ENCODE measurements around the gene MOCS1. TPM values are rescaled to one million over a fixed set of nuclear protein-coding genes. Genes with fewer than 3 reads are reported as not detected.
A peak's percentile ranks its signal among the peaks of the same experiment; 100 is the strongest.

The MOCS1 gene
- total and polyA plus RNA-seq, 4 donors = 6.7 to 36.2 (median 29.2) TPM

DNA sequence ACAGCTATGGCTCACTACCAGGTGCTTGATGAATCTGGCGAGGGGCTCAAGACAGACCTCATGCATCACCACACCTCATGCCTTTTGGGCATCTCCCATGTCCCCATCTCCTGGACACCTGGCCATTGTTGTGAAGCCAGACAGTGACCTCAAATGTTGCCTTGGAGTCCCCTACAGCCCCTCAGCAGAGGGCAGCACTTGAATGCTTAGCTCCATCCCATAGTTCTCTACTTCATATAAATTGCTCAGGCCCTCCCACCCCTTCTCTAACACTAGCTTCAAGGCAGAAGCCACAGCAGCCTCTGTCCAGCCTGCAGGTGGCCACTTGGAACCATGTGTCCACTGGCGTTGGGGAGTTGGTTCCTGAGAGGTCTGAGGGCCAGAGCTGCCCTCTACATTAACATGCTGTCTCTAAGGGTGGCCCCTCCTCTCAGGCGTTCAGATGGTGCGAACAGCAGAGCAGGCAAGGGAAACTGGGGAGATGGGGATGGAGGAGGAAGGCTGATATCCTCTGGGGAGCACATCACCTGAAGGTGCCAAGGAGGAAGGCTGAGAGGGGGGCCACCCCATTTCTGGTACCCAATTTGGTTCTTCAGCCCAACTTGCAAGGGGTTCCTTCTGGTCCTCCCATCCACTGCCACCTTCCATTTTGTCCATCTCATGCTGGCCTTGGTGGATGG is 31.3 kb downstream of the MOCS1 start:
- Histone ChIP-seq H3K27ac (ENCODE audit: low read depth in 1 of 2, low read length in 2 of 2) (no peak overlapping the region), H3K36me3 (ENCODE audit: control insufficient read depth in 4 of 4, insufficient read depth in 3 of 4, low read depth in 1 of 4, low read length in 3 of 4) (peaks cover 0 to 11% (median 6%) of the 10 kb centered on the region in 4 donors), H3K4me1 (ENCODE audit: control insufficient read depth in 4 of 4, insufficient read depth in 4 of 4, low read length in 3 of 4) (peaks cover 3 to 25% (median 12%) of the 10 kb centered on the region in 4 donors), H3K9me3 (ENCODE audit: control insufficient read depth in 4 of 4, low read length in 3 of 4) (no peaks in the 10 kb centered on the region), H3K9ac (ENCODE audit: low read depth in 1 of 2, low read length in 2 of 2) (no peak overlapping the region), H3K4me3 (ENCODE audit: low read depth in 1 of 3, low read length in 3 of 3) (no peak overlapping the region), H3K27me3 (ENCODE audit: control insufficient read depth in 4 of 4, insufficient read depth in 4 of 4, low read length in 3 of 4) (no peaks in the 10 kb centered on the region)
- TF ChIP-seq SP1 (IDR thresholded peaks at IDR 0.05) (no peak), RAD21 (IDR thresholded peaks at IDR 0.05) (peak; percentile 36 to 52)
- TF ChIP-seq, protein P1, sequence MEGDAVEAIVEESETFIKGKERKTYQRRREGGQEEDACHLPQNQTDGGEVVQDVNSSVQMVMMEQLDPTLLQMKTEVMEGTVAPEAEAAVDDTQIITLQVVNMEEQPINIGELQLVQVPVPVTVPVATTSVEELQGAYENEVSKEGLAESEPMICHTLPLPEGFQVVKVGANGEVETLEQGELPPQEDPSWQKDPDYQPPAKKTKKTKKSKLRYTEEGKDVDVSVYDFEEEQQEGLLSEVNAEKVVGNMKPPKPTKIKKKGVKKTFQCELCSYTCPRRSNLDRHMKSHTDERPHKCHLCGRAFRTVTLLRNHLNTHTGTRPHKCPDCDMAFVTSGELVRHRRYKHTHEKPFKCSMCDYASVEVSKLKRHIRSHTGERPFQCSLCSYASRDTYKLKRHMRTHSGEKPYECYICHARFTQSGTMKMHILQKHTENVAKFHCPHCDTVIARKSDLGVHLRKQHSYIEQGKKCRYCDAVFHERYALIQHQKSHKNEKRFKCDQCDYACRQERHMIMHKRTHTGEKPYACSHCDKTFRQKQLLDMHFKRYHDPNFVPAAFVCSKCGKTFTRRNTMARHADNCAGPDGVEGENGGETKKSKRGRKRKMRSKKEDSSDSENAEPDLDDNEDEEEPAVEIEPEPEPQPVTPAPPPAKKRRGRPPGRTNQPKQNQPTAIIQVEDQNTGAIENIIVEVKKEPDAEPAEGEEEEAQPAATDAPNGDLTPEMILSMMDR (IDR thresholded peaks at IDR 0.05; ENCODE audit: low read depth, low read length, missing input control) = peak; percentile 9
- 95% methylated on average over 4 of the region's 4 CpGs for WGBS
- DNase-seq (ENCODE audit: low spot score) = no peak

GRCh38 chr6:39902136-39902535 is 32.1 kb downstream of the MOCS1 start:
- H3K9ac ChIP-seq (ENCODE audit: low read depth in 1 of 2, low read length in 2 of 2) = no peak overlapping the region
- no peaks in the 10 kb centered on the region for H3K27me3 ChIP-seq (ENCODE audit: control insufficient read depth in 4 of 4, insufficient read depth in 4 of 4, low read length in 3 of 4)
- DNase-seq (ENCODE audit: low spot score) = no peak
- TF ChIP-seq HNF4A (conservative IDR thresholded peaks at IDR 0.05) (no peak), RAD21 (IDR thresholded peaks at IDR 0.05) (no peak), JUND (IDR thresholded peaks at IDR 0.05) (no peak), GABPA (IDR thresholded peaks at IDR 0.05 in 1 of 2, conservative IDR thresholded peaks at IDR 0.05 in 1 of 2) (no peak), TAF1 (conservative IDR thresholded peaks at IDR 0.05) (no peak), RXRA (IDR thresholded peaks at IDR 0.05) (no peak), FOXA2 (IDR thresholded peaks at IDR 0.05) (no peak), EGR1 (IDR thresholded peaks at IDR 0.05; ENCODE audit: low read depth in 2 of 2) (no peak), FOXA1 (IDR thresholded peaks at IDR 0.05) (no peak), NR2F2 (IDR thresholded peaks at IDR 0.05) (no peak), HNF4G (IDR thresholded peaks at IDR 0.05) (no peak)
- TF ChIP-seq, protein P2, sequence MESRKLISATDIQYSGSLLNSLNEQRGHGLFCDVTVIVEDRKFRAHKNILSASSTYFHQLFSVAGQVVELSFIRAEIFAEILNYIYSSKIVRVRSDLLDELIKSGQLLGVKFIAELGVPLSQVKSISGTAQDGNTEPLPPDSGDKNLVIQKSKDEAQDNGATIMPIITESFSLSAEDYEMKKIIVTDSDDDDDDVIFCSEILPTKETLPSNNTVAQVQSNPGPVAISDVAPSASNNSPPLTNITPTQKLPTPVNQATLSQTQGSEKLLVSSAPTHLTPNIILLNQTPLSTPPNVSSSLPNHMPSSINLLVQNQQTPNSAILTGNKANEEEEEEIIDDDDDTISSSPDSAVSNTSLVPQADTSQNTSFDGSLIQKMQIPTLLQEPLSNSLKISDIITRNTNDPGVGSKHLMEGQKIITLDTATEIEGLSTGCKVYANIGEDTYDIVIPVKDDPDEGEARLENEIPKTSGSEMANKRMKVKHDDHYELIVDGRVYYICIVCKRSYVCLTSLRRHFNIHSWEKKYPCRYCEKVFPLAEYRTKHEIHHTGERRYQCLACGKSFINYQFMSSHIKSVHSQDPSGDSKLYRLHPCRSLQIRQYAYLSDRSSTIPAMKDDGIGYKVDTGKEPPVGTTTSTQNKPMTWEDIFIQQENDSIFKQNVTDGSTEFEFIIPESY (IDR thresholded peaks at IDR 0.05) = no peak
- TF ChIP-seq, protein P3, sequence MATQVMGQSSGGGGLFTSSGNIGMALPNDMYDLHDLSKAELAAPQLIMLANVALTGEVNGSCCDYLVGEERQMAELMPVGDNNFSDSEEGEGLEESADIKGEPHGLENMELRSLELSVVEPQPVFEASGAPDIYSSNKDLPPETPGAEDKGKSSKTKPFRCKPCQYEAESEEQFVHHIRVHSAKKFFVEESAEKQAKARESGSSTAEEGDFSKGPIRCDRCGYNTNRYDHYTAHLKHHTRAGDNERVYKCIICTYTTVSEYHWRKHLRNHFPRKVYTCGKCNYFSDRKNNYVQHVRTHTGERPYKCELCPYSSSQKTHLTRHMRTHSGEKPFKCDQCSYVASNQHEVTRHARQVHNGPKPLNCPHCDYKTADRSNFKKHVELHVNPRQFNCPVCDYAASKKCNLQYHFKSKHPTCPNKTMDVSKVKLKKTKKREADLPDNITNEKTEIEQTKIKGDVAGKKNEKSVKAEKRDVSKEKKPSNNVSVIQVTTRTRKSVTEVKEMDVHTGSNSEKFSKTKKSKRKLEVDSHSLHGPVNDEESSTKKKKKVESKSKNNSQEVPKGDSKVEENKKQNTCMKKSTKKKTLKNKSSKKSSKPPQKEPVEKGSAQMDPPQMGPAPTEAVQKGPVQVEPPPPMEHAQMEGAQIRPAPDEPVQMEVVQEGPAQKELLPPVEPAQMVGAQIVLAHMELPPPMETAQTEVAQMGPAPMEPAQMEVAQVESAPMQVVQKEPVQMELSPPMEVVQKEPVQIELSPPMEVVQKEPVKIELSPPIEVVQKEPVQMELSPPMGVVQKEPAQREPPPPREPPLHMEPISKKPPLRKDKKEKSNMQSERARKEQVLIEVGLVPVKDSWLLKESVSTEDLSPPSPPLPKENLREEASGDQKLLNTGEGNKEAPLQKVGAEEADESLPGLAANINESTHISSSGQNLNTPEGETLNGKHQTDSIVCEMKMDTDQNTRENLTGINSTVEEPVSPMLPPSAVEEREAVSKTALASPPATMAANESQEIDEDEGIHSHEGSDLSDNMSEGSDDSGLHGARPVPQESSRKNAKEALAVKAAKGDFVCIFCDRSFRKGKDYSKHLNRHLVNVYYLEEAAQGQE (IDR thresholded peaks at IDR 0.05) = no peak
- peaks cover 3 to 25% (median 12%) of the 10 kb centered on the region in 4 donors for H3K4me1 ChIP-seq (ENCODE audit: control insufficient read depth in 4 of 4, insufficient read depth in 4 of 4, low read length in 3 of 4)
- H3K27ac ChIP-seq (ENCODE audit: low read depth in 1 of 2, low read length in 2 of 2) = peak overlapping the region; percentile 14 to 54
- H3K4me3 ChIP-seq (ENCODE audit: low read depth in 1 of 3, low read length in 3 of 3) = no peak overlapping the region
- 72% methylated on average over 2 of the region's 2 CpGs for WGBS
- peaks cover 0 to 8% (median 4%) of the 10 kb centered on the region in 4 donors for H3K36me3 ChIP-seq (ENCODE audit: control insufficient read depth in 4 of 4, insufficient read depth in 3 of 4, low read depth in 1 of 4, low read length in 3 of 4)
- H3K9me3 ChIP-seq (ENCODE audit: control insufficient read depth in 4 of 4, low read length in 3 of 4) = no peaks in the 10 kb centered on the region

All from liver (tissue), 9 donors.